GM18867 (cell line): ENCODE results near the gene TARS3.

Source experiments
- ATAC-seq: cut with Tn5 transposase; IDR thresholded peaks from one replicate; pipeline ENCODE4 v1.9.1; 2021; ENCODE audit warnings: mild to moderate bottlenecking, moderate library complexity; ENCODE audit not compliant: unreplicated experiment

The TARS3 gene

GRCh38 chr15:101609742-101610610, 114.3 kb downstream of the TARS3 start:
- ATAC-seq = no peak

- ATAC-seq = no peak
These were observed 116.1 kb downstream of the TARS3 start for GRCh38 chr15:101608201-101608600.

- no peak for ATAC-seq
These were observed 117.2 kb downstream of the TARS3 start for GRCh38 chr15:101607108-101607507.

- ATAC-seq = no peak
These were observed 120.0 kb downstream of the TARS3 start for GRCh38 chr15:101604124-101604874.
